ENCODE measurements around the gene SLF2.

GRCh38 chr10:101006593-101007098 lies 93.9 kb downstream of the SLF2 start:
- TF ChIP-seq CTCF (IDR thresholded peaks at IDR 0.05 in 8 of 11, conservative IDR thresholded peaks at IDR 0.05 in 3 of 11), result no peak
- no peak for TF ChIP-seq POLR2A (IDR thresholded peaks at IDR 0.05)
